ENCODE results near the gene CDH13.

DNA sequence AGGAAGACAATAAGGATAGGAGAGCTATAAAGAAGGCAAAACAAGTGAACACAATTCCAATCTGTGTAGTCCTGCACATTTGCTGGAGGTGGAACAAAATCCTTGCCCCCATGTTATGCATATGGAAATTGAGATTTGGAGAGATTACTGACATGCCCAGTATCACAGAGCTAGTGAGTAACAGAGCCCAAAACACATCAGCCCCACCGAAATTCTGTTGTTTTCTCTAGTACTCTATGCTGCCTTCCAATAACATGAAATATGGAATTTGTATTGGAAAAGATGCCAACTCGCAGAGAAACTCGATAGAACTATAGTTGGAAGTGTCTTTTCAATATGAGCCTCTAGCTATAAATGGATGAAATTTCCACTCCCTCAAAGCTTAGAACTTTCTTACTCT is 456.6 kb downstream of the CDH13 start:
- TF ChIP-seq YY1 (IDR thresholded peaks at IDR 0.05; ENCODE audit: low read depth, low read length) (no peak), GATAD2B (conservative IDR thresholded peaks at IDR 0.05; ENCODE audit: low read depth) (no peak)
